Measurements from ENCODE around the gene CNOT3. TPM values are rescaled to one million over a fixed set of nuclear protein-coding genes. Genes with fewer than 3 reads are reported as not detected.

Gene CNOT3
- total and polyA plus RNA-seq, 2 donors (not counting 3 experiments of a cell fraction or from before 2014, with no cell fraction given), result 20.4 to 74.7 TPM

- no TSS peak for BruUV-seq (replicated peaks)
- TF ChIP-seq POLR2A (IDR thresholded peaks at IDR 0.05; ENCODE audit: low read depth, low read length) (no peak), GATA2 (IDR thresholded peaks at IDR 0.05; ENCODE audit: insufficient read depth, insufficient read length, low read depth, low read length) (no peak), CTCF (IDR thresholded peaks at IDR 0.05; ENCODE audit: extremely low read depth in 1 of 2, insufficient read depth in 1 of 2, low read depth in 1 of 2, low read length in 2 of 2) (no peak), EZH2 (IDR thresholded peaks at IDR 0.05; ENCODE audit: borderline replicate concordance, low read depth, low read length, severe bottlenecking) (no peak), MAX (IDR thresholded peaks at IDR 0.05; ENCODE audit: insufficient read depth, insufficient read length) (no peak), JUN (IDR thresholded peaks at IDR 0.05; ENCODE audit: borderline replicate concordance, insufficient read depth, insufficient read length, low read depth) (no peak), POLR2AphosphoS5 (IDR thresholded peaks at IDR 0.05; ENCODE audit: insufficient read depth, low read depth, low read length) (no peak), MYC (IDR thresholded peaks at IDR 0.05; ENCODE audit: low read depth, low read length) (no peak), FOS (IDR thresholded peaks at IDR 0.05; ENCODE audit: borderline replicate concordance, insufficient read depth, low read length) (no peak)
- ChIA-PET CTCF (no interaction called here), POLR2A (no interaction called here)
- Histone ChIP-seq H3K9me3 (replicated peaks; ENCODE audit: control insufficient read depth, insufficient read depth, low read length) (no peaks in the 10 kb centered on the region), H3K4me1 (ENCODE audit: control insufficient read depth, extremely low read depth, insufficient read depth, low read length) (peaks cover 3% of the 10 kb centered on the region), H3K4me3 (replicated peaks in 1 of 3; ENCODE audit: insufficient read depth in 1 of 3, low read depth in 1 of 3, low read length in 3 of 3) (no peak overlapping the region), H2AFZ (ENCODE audit: low read depth, low read length) (no peak overlapping the region), H3K9me1 (replicated peaks; ENCODE audit: control insufficient read depth, extremely low read depth, insufficient read depth, low read length) (no peaks in the 10 kb centered on the region), H3K4me2 (ENCODE audit: insufficient read depth, low read length) (no peak overlapping the region), H3K27ac (ENCODE audit: insufficient read depth, low read depth, low read length) (no peak overlapping the region), H3K36me3 (ENCODE audit: control insufficient read depth in 2 of 2, extremely low read depth in 1 of 2, insufficient read depth in 2 of 2, low read length in 2 of 2) (peaks cover 0 to 40% of the 10 kb centered on the region in 2 experiments), H3K9ac (replicated peaks; ENCODE audit: extremely low read depth, insufficient read depth, low read length) (no peak overlapping the region), H3K79me2 (ENCODE audit: control insufficient read depth, insufficient read depth, low read length) (peaks cover 3% of the 10 kb centered on the region), H3K27me3 (ENCODE audit: control insufficient read depth in 2 of 2, insufficient read depth in 2 of 2, low read length in 2 of 2) (no peaks in the 10 kb centered on the region), H4K20me1 (replicated peaks; ENCODE audit: control insufficient read depth, extremely low read depth, insufficient read depth, low read length) (no peaks in the 10 kb centered on the region)
- dilution Hi-C loops (cut with MboI; ENCODE audit: extremely low pct_ligation_motif_present, low sequenced_read_pairs) (no loop called here), intact Hi-C loops (cut with micrococcal nuclease) (no loop called here)
- FAIRE-seq, result no peak
- no peak for DNase-seq (ENCODE audit: low read depth, low spot score)
Measured at GRCh38 chr19:54109651-54110050, 27.9 kb upstream of the CNOT3 start.

Data from endothelial cell of umbilical vein (primary cell).